Transverse colon (tissue), 4 donors: ENCODE results near the gene IFNA8.

Experiments
- EP300 ChIP-seq: sonication (generic); formaldehyde crosslinking; IDR thresholded peaks from one replicate; pipeline ENCODE4 v1.6.1; 2017; ENCODE audit warnings: antibody characterized with exemption, low read depth
- POLR2A ChIP-seq: fragments of 450-650 bp; IDR thresholded peaks from one replicate; pipeline ENCODE4 v1.6.1; 2016; ENCODE audit warnings: antibody characterized with exemption, mild to moderate bottlenecking, moderate library complexity
- POLR2AphosphoS5 ChIP-seq, 3 donors: sonication (generic); formaldehyde crosslinking; IDR thresholded peaks; one replicate each; pipeline ENCODE4 v1.6.1; 2016; ENCODE audit warnings: antibody characterized with exemption in 3 of 3
- TF ChIP-seq, protein P1 (sequence below), 5 experiments: fragments of 200-600 bp in 3 of 5; fragments of 450-650 bp in 2 of 5; sonication (generic) in 3 of 5; IDR thresholded peaks; 1 replicate in 2 of 5; 2 replicates in 3 of 5; pipeline ENCODE4 v1.5.1; 2016 to 2017; ENCODE audit warnings: antibody characterized with exemption in 5 of 5, inconsistent platforms in 3 of 5, mild to moderate bottlenecking in 2 of 5, moderate library complexity in 1 of 5

DNA sequence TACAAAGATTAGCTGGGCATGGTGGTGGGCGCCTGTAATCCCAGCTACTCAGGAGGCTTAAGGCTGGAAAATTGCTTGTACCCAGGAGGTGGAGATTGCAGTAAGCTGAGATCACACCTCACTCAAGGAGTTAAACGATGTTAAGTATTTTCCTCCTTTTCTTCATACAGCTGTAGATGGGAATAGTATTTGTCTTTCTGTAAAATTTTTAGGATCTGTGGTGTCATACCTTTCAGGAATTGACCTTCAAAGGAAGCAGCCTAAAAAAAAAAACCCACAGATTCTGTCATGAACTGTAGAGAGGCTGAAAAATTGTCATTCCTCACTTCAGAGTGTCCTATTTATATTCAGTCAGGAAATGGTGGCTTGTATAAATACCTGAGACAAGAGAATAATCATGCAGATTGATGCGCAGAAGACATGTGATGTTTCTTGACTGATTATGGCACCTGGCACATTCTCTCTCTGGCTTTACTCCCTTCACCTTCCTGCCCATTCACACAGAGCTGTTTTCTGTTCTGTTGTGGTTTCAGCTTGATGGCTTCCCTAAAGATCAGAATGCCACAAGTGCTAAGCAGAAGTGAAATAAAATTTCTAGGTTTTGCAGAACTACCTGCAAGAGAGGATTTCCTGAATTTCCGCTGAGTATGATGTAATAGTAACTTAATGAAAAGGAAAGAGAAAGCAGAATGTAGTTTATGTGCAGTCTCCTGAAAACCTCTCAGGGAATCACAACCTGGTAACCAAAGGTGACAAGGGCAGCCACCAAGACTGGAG is 35.1 kb downstream of the IFNA8 start:
- TF ChIP-seq, protein P1, sequence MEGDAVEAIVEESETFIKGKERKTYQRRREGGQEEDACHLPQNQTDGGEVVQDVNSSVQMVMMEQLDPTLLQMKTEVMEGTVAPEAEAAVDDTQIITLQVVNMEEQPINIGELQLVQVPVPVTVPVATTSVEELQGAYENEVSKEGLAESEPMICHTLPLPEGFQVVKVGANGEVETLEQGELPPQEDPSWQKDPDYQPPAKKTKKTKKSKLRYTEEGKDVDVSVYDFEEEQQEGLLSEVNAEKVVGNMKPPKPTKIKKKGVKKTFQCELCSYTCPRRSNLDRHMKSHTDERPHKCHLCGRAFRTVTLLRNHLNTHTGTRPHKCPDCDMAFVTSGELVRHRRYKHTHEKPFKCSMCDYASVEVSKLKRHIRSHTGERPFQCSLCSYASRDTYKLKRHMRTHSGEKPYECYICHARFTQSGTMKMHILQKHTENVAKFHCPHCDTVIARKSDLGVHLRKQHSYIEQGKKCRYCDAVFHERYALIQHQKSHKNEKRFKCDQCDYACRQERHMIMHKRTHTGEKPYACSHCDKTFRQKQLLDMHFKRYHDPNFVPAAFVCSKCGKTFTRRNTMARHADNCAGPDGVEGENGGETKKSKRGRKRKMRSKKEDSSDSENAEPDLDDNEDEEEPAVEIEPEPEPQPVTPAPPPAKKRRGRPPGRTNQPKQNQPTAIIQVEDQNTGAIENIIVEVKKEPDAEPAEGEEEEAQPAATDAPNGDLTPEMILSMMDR (IDR thresholded peaks at IDR 0.05): no peak
- no peak for TF ChIP-seq EP300
- no peak for TF ChIP-seq POLR2A
- TF ChIP-seq POLR2AphosphoS5 (IDR thresholded peaks at IDR 0.05): no peak
